DND-41 (cell line): ENCODE measurements around the gene LRP10.

Experiments used
- ATAC-seq: fragments of 200-7000 bp; cut with Tn5 transposase; 3 replicates; pipeline ENCODE4 v1.9.1; 2021; ENCODE audit warnings: low read depth; ENCODE audit not compliant: insufficient read depth
- DNase-seq: peaks from one replicate; pipeline ENCODE4 v3.0.0-alpha.2; 2020
- H2AFZ ChIP-seq: 2 replicates; pipeline ENCODE4 v1.6.0; 2012; ENCODE audit warnings: low read depth, low read length
- H3K27ac ChIP-seq: 2 replicates; pipeline ENCODE4 v1.5.1; 2012; ENCODE audit warnings: low read length, inconsistent platforms
- H3K27me3 ChIP-seq: fragments of 200-600 bp; sonication (generic); 2 replicates; pipeline ENCODE4 v1.6.0; 2012; ENCODE audit warnings: low read length, mild to moderate bottlenecking, inconsistent platforms; ENCODE audit not compliant: insufficient read depth, poor library complexity
- H3K36me3 ChIP-seq: 2 replicates; pipeline ENCODE4 v1.5.1; 2012; ENCODE audit warnings: low read length, inconsistent platforms; ENCODE audit not compliant: insufficient read depth
- H3K4me1 ChIP-seq: 2 replicates; pipeline ENCODE4 v1.5.1; 2012; ENCODE audit warnings: mild to moderate bottlenecking, low read length; ENCODE audit not compliant: insufficient read depth
- H3K4me2 ChIP-seq: 2 replicates; pipeline ENCODE4 v1.6.0; 2012; ENCODE audit warnings: mild to moderate bottlenecking, moderate library complexity, low read length, inconsistent platforms; ENCODE audit not compliant: insufficient read depth
- H3K4me3 ChIP-seq, 2 experiments: fragments of 200-600 bp in 1 of 2; shearing (Covaris generic) in 1 of 2; 2 replicates each; pipeline ENCODE4 v1.5.1; 2012 to 2016; ENCODE audit warnings: inconsistent platforms in 2 of 2, low read length in 2 of 2, mild to moderate bottlenecking in 2 of 2, low read depth in 1 of 2, moderate library complexity in 1 of 2
- H3K79me2 ChIP-seq: 2 replicates; pipeline ENCODE4 v1.6.0; 2012; ENCODE audit warnings: low read length, inconsistent platforms; ENCODE audit not compliant: insufficient read depth
- H3K9ac ChIP-seq: 2 replicates; pipeline ENCODE4 v1.6.0; 2012; ENCODE audit warnings: low read depth, mild to moderate bottlenecking, inconsistent platforms, low read length, moderate library complexity
- H3K9me3 ChIP-seq: 2 replicates; pipeline ENCODE4 v1.5.1; 2012; ENCODE audit warnings: low read length, moderate library complexity, mild to moderate bottlenecking, inconsistent platforms; ENCODE audit not compliant: insufficient read depth, severe bottlenecking
- H4K20me1 ChIP-seq: 2 replicates; pipeline ENCODE4 v1.6.0; 2012; ENCODE audit warnings: low read length; ENCODE audit not compliant: insufficient read depth
- CTCF ChIP-seq: IDR thresholded peaks from 2 replicates; pipeline ENCODE4 v1.5.1; 2012; ENCODE audit warnings: borderline replicate concordance, low read length, moderate library complexity, mild to moderate bottlenecking; ENCODE audit not compliant: poor library complexity, severe bottlenecking; ENCODE audit errors: extremely low read depth
- EZH2 ChIP-seq: IDR thresholded peaks from 3 replicates; pipeline ENCODE4 v1.6.1; 2012; ENCODE audit warnings: borderline replicate concordance, low read depth, mild to moderate bottlenecking, moderate library complexity, low read length, inconsistent platforms; ENCODE audit not compliant: severe bottlenecking

The LRP10 gene

GRCh38 chr14:22918804-22919600, 47.5 kb downstream of the LRP10 start, which contains the start of gene RBM23:
Gene RBM23 (minus strand): TSS chr14:22919149.
- Histone ChIP-seq H3K36me3 (peaks cover 49% of the 10 kb centered on the region), H3K9me3 (no peaks in the 10 kb centered on the region), H3K4me1 (peaks cover 38% of the 10 kb centered on the region), H3K4me2 (peak within 1 kb of the TSS; percentile 91), H3K79me2 (peaks cover 46% of the 10 kb centered on the region), H4K20me1 (peaks cover 2% of the 10 kb centered on the region; the same call in 1 of the 2 replicates), H2AFZ (peak within 1 kb of the TSS; percentile 97), H3K4me3 (peak within 1 kb of the TSS; percentile 77 to 89), H3K27ac (peak within 1 kb of the TSS; percentile 95), H3K9ac (peak within 1 kb of the TSS; percentile 64), H3K27me3 (no peaks in the 10 kb centered on the region)
- TF ChIP-seq EZH2 (no peak), CTCF (no peak)
- DNase-seq (peak; percentile 99), ATAC-seq (peak; percentile 96)

- Histone ChIP-seq H3K4me2 (peak overlapping the region; percentile 91), H3K4me3 (peak overlapping the region; percentile 18 to 66; a peak in 3 of 4 replicates), H3K9me3 (no peaks in the 10 kb centered on the region), H4K20me1 (peaks cover 2% of the 10 kb centered on the region; the same call in 1 of the 2 replicates), H3K27ac (peak overlapping the region; percentile 87), H3K4me1 (peaks cover 38% of the 10 kb centered on the region), H3K9ac (peak overlapping the region; percentile 59), H3K27me3 (no peaks in the 10 kb centered on the region), H3K79me2 (peaks cover 42% of the 10 kb centered on the region), H2AFZ (peak overlapping the region; percentile 82), H3K36me3 (peaks cover 55% of the 10 kb centered on the region)
- ATAC-seq (no peak), DNase-seq (no peak)
- TF ChIP-seq CTCF (no peak), EZH2 (no peak)
Measured at GRCh38 chr14:22919601-22919921, 48.0 kb downstream of the LRP10 start.

- no peak for ATAC-seq
- Histone ChIP-seq H3K36me3 (peaks cover 62% of the 10 kb centered on the region), H3K9ac (no peak overlapping the region), H3K79me2 (peaks cover 30% of the 10 kb centered on the region), H3K27me3 (no peaks in the 10 kb centered on the region), H3K27ac (no peak overlapping the region), H3K4me3 (no peak overlapping the region), H2AFZ (no peak overlapping the region), H4K20me1 (peaks cover 2% of the 10 kb centered on the region; the same call in 1 of the 2 replicates), H3K4me2 (no peak overlapping the region), H3K9me3 (no peaks in the 10 kb centered on the region), H3K4me1 (peaks cover 38% of the 10 kb centered on the region)
- no peak for DNase-seq
- no peak for TF ChIP-seq CTCF
Measured at GRCh38 chr14:22920697-22921096, 49.2 kb downstream of the LRP10 start.
